ENCODE data around the gene USF2. TPM values are rescaled to one million over a fixed set of nuclear protein-coding genes. Genes with fewer than 3 reads are reported as not detected.

The USF2 gene
- polyA plus RNA-seq, 1 experiment, result 55.6 TPM

- ChIA-PET CTCF (no interaction called here), POLR2A (no interaction called here)
- DNase-seq (ENCODE audit: low read depth, low spot score), result no peak
- Histone ChIP-seq H3K27me3 (ENCODE audit: control insufficient read depth, insufficient read depth, low read length) (peaks cover 11% of the 10 kb centered on the region), H3K9me3 (ENCODE audit: control insufficient read depth, insufficient read depth, low read length) (peaks cover 4% of the 10 kb centered on the region; the same call in 1 of the 2 replicates), H3K27ac (ENCODE audit: low read depth, low read length) (no peak overlapping the region), H3K4me3 (ENCODE audit: low read depth, low read length) (no peak overlapping the region)
- TF ChIP-seq CTCF (IDR thresholded peaks at IDR 0.05; ENCODE audit: low read depth, low read length), result 0 out of 2 replicates have a peak, but pooled peaks have one; percentile 8
Observed at GRCh38 chr19:35306473-35307246, 37.9 kb downstream of the USF2 start.

DNA sequence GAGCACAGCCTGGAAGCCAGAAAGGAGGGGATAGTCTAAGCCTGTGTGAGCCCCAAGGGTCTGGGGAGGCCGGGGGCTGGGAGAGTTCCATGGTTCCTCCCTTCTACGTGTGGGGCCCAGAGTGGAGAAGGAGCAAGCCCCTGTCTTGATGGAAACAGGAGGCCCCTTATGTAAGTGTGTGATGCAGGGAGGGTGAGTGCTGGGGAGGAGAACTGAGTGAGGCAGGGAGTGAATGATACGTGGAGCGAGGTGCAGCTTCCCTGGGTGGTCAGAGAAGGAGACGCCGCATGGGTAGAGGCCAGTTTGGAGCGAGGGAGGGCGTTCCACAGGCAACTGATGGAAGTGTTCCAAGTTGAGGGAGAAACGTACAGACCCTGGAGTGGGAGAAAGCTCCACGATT lies 39.2 kb downstream of the USF2 start:
- Histone ChIP-seq H3K4me3 (ENCODE audit: low read depth, low read length) (no peak overlapping the region), H3K9me3 (ENCODE audit: control insufficient read depth, insufficient read depth, low read length) (peaks cover 4% of the 10 kb centered on the region; the same call in 1 of the 2 replicates), H3K27ac (ENCODE audit: low read depth, low read length) (no peak overlapping the region), H3K27me3 (ENCODE audit: control insufficient read depth, insufficient read depth, low read length) (peaks cover 9% of the 10 kb centered on the region)
- no peak for DNase-seq (ENCODE audit: low read depth, low spot score)
- ChIA-PET POLR2A (no interaction called here), CTCF (no interaction called here)
- no peak for TF ChIP-seq CTCF (IDR thresholded peaks at IDR 0.05; ENCODE audit: low read depth, low read length)

DNA sequence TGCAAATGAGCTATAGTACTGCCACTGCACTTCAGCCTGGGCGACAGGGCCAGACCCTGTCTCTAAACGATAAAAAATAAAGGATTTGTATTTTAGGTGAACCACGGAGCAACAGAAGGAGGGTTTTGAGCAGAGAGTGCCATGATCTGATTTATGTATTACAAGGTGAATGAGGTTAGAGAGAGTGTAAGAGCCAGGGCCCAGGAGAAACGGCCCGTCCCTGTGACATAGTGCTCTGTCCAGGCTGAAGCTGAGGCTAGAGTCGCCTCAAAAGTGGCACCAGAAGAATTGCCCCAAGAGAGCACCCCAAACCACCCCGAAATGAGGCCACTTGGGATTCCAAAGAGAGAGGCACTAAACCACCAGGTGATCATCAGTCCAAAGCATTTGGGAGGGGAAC lies 40.1 kb downstream of the USF2 start:
- no peak for TF ChIP-seq CTCF (IDR thresholded peaks at IDR 0.05; ENCODE audit: low read depth, low read length)
- ChIA-PET POLR2A (no interaction called here), CTCF (no interaction called here)
- Histone ChIP-seq H3K9me3 (ENCODE audit: control insufficient read depth, insufficient read depth, low read length) (peaks cover 4% of the 10 kb centered on the region; the same call in 1 of the 2 replicates), H3K27ac (ENCODE audit: low read depth, low read length) (no peak overlapping the region), H3K27me3 (ENCODE audit: control insufficient read depth, insufficient read depth, low read length) (peaks cover 7% of the 10 kb centered on the region), H3K4me3 (ENCODE audit: low read depth, low read length) (no peak overlapping the region)
- no peak for DNase-seq (ENCODE audit: low read depth, low spot score)

- TF ChIP-seq CTCF (IDR thresholded peaks at IDR 0.05; ENCODE audit: low read depth, low read length), result no peak
- Histone ChIP-seq H3K27ac (ENCODE audit: low read depth, low read length) (no peak overlapping the region), H3K9me3 (ENCODE audit: control insufficient read depth, insufficient read depth, low read length) (peaks cover 4% of the 10 kb centered on the region; the same call in 1 of the 2 replicates), H3K27me3 (ENCODE audit: control insufficient read depth, insufficient read depth, low read length) (peaks cover 4% of the 10 kb centered on the region), H3K4me3 (ENCODE audit: low read depth, low read length) (no peak overlapping the region)
- POLR2A ChIA-PET, result no interaction called here
- no peak for DNase-seq (ENCODE audit: low read depth, low spot score)
- CTCF ChIA-PET, result no interaction called here
Observed at GRCh38 chr19:35309481-35310279, 40.9 kb downstream of the USF2 start.

DNA sequence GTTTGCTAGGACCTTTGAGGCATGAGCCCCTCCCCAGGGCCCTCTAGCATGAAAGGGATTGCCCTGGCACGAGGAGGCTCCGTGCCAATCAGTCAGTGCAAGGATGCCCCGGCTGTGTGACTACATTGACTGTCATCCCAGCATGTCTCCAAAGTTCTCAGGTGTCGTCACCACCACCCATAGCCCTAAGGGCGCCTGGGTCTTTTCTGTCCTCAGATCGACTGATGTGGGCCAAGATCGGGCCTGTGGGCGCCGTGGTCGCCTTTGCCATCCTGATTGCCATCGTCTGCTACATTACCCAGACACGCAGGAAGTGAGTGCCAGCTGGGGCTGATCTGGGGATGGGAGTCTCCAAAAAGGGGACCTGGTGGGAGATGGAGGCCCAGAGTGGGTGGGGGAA lies 41.6 kb downstream of the USF2 start:
- Histone ChIP-seq H3K9me3 (ENCODE audit: control insufficient read depth, insufficient read depth, low read length) (peaks cover 4% of the 10 kb centered on the region; the same call in 1 of the 2 replicates), H3K27me3 (ENCODE audit: control insufficient read depth, insufficient read depth, low read length) (peaks cover 2% of the 10 kb centered on the region), H3K27ac (ENCODE audit: low read depth, low read length) (no peak overlapping the region), H3K4me3 (ENCODE audit: low read depth, low read length) (no peak overlapping the region)
- TF ChIP-seq CTCF (IDR thresholded peaks at IDR 0.05; ENCODE audit: low read depth, low read length), result no peak
- DNase-seq (ENCODE audit: low read depth, low spot score), result no peak
- ChIA-PET POLR2A (no interaction called here), CTCF (no interaction called here)

All from AG04450 (cell line).